GM15510 (cell line): ENCODE results near the gene KCP.

Experiments used
- POLR2A ChIP-seq: IDR thresholded peaks from 3 replicates; pipeline ENCODE4 v1.6.1; 2011; ENCODE audit warnings: borderline replicate concordance; ENCODE audit not compliant: insufficient read length; ENCODE audit errors: extremely low read depth

Gene KCP

DNA sequence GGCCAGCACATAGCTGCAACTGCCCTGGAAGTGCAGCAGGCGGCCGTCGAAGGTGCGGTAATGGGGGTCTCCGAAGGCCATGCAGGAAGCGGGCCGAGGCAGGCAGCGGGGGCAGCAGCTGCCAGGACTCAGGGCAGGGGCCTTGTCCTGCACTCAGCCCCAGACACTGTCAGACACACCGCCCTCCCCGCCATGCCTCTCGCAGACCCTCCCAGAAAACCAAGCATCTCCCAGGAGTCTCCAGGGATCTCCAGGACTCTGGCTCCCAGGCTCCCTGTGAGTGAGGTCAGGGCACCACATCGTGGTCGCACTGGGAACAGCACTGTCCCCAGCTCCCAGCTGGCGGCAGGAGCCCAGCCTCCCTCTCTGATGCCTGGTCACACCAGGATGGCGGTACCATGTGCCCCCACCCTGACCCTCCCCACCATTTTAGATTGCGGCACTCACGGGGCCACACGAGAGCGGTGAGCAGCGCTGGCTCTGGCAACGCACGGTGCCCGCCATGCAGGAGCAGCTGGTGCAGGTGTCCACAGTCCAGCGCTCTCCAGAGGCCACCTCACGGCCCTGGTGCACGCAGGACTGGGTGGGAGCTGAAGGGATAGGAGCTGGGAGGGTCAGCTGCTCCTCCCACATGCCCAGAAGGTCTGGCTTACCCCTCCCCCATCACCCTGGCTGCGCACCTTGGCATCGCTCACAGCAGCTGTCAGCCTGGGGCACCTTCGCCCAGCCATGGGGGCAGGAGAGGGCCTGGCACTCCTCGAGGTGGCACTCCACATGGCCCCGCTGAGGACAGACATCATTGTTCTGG is 30.4 kb downstream of the KCP start:
- no peak for TF ChIP-seq POLR2A

GRCh38 chr7:128879461-128879938 is 31.0 kb downstream of the KCP start:
- TF ChIP-seq POLR2A: no peak

GRCh38 chr7:128878226-128879105 is 32.0 kb downstream of the KCP start:
- TF ChIP-seq POLR2A: no peak

DNA sequence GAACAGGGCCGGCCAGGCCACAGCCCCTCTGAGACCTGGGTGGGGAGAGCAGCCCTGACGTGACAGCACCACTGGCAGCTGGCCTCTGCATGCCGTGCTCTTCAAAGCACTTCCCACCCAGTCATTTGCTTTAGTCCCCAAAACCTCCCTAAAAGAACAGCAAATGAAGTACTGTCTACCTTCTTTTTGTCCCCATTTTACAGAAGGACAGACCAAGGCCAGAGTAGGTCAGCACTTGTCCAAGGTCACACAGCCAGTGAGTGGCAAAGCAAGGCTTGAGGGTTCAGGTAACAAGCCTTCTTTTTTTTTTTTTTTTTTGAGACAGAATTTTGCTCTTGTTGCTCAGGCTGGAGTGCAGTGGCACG is 32.8 kb downstream of the KCP start:
- TF ChIP-seq POLR2A: no peak

GRCh38 chr7:128876978-128877755 is 33.3 kb downstream of the KCP start:
- no peak for TF ChIP-seq POLR2A

GRCh38 chr7:128876586-128876977 is 33.9 kb downstream of the KCP start:
- TF ChIP-seq POLR2A: no peak

DNA sequence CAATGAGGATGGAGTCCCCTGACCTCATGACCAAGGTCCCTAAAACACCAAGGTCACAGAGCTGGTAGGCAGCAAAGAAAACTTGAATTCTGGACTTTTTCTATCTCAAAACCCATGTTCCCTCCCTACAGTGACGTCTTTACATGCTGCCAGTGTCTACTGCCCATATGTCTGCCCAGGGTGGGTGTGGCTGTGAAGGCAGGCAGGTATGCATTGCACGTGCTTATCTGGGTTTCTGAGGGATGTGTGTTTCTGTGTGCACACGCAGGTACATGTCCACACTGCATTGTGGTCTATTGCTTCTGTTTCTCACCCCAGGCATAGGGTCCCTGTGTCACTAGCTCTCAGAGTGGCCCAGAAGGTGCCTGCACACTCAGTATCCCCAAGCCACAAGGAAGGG is 34.4 kb downstream of the KCP start:
- no peak for TF ChIP-seq POLR2A

GRCh38 chr7:128875523-128875948 is 35.0 kb downstream of the KCP start:
- TF ChIP-seq POLR2A: no peak

GRCh38 chr7:128874140-128875031 is 36.1 kb downstream of the KCP start:
- TF ChIP-seq POLR2A: no peak

DNA sequence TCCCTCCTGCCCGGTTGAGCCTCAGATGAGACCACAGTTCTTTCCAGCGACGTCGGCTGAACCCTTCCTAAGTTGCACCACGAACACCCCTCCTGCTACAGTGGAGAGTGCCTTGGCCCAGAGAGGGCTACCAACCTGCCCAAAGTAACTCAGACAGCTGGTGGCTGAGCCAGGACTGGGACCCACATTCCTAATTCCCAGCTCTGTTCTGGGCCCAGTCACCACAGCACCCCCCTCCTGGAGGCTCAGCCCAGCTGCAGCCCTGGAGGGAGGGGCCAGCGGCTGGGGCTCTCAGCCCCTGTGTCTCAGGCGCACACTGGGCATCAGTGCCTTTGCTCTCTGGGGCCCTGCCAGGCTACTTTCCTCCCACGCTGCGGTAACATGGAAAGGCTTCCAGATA is 37.3 kb downstream of the KCP start:
- no peak for TF ChIP-seq POLR2A

DNA sequence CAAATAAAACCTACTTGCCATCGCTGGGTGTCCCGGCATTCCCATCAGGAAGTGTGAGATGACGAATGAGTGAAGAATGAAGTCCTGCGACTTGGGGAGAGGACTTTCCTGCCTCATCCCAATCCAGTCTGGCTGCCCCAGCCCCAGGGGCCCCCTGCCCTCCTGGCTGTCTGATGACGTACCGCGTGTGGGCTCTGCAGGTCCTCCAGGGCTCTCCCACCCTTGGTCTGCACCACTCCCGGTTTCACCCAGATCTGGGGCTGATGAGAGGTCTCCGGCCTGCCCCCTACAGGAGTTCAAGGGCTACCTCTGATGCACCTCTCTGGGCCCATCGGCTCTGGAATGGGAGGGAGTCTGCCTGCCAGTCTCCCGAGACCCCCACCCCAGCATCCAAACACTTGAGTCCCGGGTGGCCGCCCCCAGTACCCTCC is 38.1 kb downstream of the KCP start:
- TF ChIP-seq POLR2A: no peak

DNA sequence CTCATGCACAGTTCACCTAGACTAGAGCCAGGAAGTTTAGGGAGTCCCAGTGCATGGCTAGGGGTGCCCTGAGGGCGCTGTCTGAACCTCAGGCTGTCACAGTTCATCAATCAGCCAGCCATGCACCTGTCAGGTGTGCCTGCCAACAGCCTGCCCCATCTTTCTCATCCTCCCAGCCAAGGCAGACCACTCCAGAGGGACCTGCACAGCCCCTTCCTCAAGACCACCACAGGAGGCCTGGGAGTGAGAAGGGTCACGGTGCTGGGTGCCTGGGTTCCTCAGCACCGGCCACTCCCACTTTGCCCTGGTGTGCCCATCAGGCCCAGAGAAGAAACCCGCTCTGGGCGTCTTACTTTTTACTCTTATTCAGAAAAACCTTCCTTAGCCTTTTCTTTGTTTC is 39.5 kb downstream of the KCP start:
- TF ChIP-seq POLR2A: no peak

GRCh38 chr7:128869944-128870285 is 40.6 kb downstream of the KCP start:
- TF ChIP-seq POLR2A: no peak
